Measurements from ENCODE around the gene ELK4.
A peak's percentile ranks its signal among the peaks of the same experiment; 100 is the strongest.

GRCh38 chr1:205591522-205592351 lies 40.1 kb downstream of the ELK4 start:
- TF ChIP-seq CCDC6 (CRISPR knock-in tag; IDR thresholded peaks at IDR 0.05) (no peak; the same call in 1 of the 2 replicates), ZNF530 (CRISPR knock-in tag; IDR thresholded peaks at IDR 0.05; ENCODE audit: low read depth) (no peak), JUND (CRISPR knock-in tag; IDR thresholded peaks at IDR 0.05) (no peak), CTCF (CRISPR knock-in tag; IDR thresholded peaks at IDR 0.05) (peak; percentile 100)
- TF ChIP-seq, protein P1, sequence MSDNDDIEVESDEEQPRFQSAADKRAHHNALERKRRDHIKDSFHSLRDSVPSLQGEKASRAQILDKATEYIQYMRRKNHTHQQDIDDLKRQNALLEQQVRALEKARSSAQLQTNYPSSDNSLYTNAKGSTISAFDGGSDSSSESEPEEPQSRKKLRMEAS (IDR thresholded peaks at IDR 0.05) = no peak; the same call in none of the 2 replicates
- TF ChIP-seq, protein P2, sequence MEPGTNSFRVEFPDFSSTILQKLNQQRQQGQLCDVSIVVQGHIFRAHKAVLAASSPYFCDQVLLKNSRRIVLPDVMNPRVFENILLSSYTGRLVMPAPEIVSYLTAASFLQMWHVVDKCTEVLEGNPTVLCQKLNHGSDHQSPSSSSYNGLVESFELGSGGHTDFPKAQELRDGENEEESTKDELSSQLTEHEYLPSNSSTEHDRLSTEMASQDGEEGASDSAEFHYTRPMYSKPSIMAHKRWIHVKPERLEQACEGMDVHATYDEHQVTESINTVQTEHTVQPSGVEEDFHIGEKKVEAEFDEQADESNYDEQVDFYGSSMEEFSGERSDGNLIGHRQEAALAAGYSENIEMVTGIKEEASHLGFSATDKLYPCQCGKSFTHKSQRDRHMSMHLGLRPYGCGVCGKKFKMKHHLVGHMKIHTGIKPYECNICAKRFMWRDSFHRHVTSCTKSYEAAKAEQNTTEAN (CRISPR knock-in tag; conservative IDR thresholded peaks at IDR 0.05) = no peak
